ENCODE data around the gene TSPAN13.

DNA sequence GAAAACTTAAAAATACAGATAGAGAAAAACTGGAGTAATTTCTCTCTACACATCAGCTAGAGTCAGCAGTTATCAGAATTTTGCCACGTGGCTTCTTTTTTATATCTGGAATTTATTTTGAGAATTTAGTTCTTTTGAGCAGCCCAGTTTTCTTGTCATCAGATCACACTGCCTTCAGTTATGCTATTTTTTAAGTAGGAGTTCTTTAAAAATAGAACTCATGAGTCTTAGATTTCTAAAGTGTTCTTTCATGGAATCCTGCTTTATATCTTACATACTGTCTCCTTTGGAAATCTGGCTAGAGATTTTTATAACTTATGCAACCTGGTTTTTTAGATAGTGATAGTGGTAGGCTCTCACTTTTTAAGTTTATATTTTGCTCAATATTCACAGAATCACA is 27.0 kb downstream of the TSPAN13 start:
- TF ChIP-seq, protein P1, sequence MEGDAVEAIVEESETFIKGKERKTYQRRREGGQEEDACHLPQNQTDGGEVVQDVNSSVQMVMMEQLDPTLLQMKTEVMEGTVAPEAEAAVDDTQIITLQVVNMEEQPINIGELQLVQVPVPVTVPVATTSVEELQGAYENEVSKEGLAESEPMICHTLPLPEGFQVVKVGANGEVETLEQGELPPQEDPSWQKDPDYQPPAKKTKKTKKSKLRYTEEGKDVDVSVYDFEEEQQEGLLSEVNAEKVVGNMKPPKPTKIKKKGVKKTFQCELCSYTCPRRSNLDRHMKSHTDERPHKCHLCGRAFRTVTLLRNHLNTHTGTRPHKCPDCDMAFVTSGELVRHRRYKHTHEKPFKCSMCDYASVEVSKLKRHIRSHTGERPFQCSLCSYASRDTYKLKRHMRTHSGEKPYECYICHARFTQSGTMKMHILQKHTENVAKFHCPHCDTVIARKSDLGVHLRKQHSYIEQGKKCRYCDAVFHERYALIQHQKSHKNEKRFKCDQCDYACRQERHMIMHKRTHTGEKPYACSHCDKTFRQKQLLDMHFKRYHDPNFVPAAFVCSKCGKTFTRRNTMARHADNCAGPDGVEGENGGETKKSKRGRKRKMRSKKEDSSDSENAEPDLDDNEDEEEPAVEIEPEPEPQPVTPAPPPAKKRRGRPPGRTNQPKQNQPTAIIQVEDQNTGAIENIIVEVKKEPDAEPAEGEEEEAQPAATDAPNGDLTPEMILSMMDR (conservative IDR thresholded peaks at IDR 0.05 in 1 of 2, IDR thresholded peaks at IDR 0.05 in 1 of 2; ENCODE audit: low read depth in 1 of 2, low read length in 2 of 2) = no peak
- no peak for TF ChIP-seq EZH2 (IDR thresholded peaks at IDR 0.05; ENCODE audit: low read length, missing control alignments)
